Eye (tissue), 1 donor: ENCODE results near the gene ANKIB1.
A peak's percentile ranks its signal among the peaks of the same experiment; 100 is the strongest.
"Not testable (repeated sequence)": the region's sequence is repeated elsewhere in the genome, so short reads cannot be mapped to it uniquely, and the experiment has no call there.

Experiments
- DNase-seq: peaks from one replicate; pipeline ENCODE4 v3.0.0-alpha.2; 2015

ANKIB1 gene

GRCh38 chr7:92412745-92413144, 167.0 kb downstream of the ANKIB1 start:
- no peak for DNase-seq

GRCh38 chr7:92413550-92413949, 167.8 kb downstream of the ANKIB1 start:
- no peak for DNase-seq

GRCh38 chr7:92415225-92415624, 169.5 kb downstream of the ANKIB1 start:
- no peak for DNase-seq

- no peak for DNase-seq
These were observed 172.1 kb downstream of the ANKIB1 start for GRCh38 chr7:92417913-92418312.

GRCh38 chr7:92421676-92422435, 176.1 kb downstream of the ANKIB1 start:
- DNase-seq: no peak

DNA sequence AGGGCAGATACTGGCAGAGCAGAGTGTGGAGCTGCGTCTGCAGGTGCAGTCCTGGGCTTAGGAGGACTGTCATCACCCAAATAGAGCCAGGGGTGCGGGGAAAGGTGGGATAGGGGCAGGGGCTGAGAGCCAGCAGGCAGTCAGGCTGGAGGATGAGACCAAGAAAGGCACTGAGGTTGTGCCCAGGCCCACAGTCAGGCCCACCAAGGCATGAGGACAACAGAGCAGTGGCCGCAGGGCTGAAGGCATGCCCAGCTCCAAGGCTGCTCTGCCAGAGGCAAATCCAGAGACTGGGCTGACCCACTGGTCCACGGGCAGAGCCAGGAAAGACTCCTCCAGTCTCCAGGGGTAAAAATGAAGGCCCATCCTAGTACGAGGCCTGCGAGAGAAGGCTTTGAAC, 177.2 kb downstream of the ANKIB1 start:
- no peak for DNase-seq

GRCh38 chr7:92423710-92424131, 177.9 kb downstream of the ANKIB1 start:
- DNase-seq: no peak

GRCh38 chr7:92425311-92425947, 179.7 kb downstream of the ANKIB1 start:
- DNase-seq: no peak

DNA sequence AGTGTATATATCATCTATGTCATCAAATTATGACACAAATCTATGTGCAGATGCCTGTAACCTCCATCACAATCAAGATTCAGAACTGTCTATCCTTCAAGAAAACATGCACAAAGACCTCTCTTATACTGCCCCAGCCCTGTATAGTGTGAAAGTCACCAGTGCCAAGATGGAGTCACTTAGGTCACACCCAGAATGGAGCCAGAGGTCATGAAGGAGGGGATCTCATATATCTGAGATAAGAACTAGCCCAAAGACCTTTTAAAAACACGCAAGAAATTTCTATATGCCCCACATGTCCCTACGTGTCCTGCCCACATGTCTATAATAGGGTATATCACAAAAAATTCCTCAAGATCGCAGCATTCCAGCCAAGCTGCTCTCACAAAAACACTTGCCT, 181.4 kb downstream of the ANKIB1 start:
- no peak for DNase-seq

GRCh38 chr7:92432299-92432946, 186.6 kb downstream of the ANKIB1 start:
- no peak for DNase-seq

DNA sequence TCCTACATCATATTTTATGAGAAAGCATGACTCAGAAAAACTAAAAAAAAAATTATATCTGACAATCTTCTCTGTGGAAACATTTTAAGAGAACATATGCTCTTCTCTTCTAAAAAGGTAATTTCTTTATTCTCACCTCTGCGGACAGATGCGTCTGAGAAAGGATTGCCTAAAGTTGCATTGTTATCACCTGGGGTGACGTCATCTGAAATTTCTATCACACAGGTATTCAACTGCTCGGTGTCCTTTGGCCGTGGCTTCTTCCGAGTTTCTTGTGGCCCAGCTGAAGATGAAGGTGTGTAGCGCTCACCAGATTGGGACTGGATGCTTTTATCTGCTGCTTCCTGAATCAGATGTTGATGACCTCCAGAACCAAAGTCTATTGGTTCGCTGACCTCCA, 187.2 kb downstream of the ANKIB1 start:
- no peak for DNase-seq

- DNase-seq: no peak
These were observed 189.8 kb downstream of the ANKIB1 start for GRCh38 chr7:92435542-92435941.

GRCh38 chr7:92436612-92437445, 191.1 kb downstream of the ANKIB1 start:
- no peak for DNase-seq

DNA sequence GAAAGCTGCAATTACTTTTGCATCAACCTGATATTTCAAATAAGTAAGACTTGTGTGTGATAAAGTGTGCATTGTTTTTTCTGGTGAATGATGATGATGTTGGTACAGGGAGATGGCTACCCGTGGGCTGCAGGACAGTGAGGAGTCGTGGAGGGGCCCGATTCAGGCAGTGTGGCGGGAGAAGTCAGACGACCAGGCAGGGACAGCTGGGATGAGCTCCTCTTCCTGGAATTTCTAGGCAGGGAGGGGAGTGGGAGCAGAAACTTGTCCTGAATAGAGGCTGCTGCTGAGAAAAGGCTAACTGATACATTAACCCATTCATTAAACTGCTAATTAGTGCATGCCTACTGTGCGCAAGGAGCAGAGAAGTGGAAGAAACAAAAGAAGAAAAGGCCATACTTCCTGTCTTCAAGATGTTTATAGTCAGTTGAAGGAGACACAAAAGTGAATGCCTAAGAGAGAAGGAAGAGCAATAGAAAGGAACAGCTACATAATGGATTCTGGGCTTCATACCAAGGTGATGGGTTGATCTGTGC, 192.2 kb downstream of the ANKIB1 start:
- DNase-seq: no peak

DNA sequence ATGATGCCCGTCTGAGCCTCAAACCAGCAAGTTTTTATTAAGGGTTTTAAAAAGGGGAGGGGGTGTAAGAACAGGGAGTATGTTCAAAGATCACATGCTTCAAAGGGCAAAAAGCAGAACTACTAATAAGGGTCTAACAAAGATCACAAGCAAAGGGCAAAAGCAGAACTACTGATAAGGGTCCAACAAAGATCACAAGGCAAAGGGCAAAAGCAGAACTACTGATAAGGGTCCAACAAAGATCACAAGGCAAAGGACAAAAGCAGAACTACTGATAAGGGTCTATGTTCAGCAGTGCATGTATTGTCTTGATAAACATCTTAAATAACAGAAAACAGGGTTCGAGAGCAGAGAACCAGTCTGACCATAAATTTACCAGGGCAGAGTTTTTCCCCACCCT, 196.9 kb downstream of the ANKIB1 start:
- DNase-seq: not testable (repeated sequence)

DNA sequence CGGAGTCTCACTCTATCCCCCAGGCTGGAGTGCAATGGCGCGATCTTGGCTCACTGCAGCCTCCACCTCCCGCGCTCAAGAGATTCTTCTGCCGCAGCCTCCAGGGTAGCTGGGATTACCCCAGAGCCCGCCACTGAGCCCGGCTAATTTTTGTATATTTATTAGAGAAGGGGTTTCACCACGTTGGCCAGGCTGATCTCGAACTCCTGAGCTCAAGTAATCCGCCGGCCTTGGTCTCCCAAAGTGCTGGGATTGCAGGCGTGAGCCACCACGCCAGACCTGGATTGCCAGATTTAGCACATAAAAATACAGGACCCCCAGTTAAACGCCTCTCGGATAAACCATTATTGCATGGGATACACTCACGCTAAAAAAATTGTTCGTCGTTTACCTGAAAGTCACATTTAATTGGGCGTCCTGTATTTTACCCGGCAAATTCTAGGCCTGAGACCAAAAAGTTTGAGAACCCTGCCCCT, 201.1 kb downstream of the ANKIB1 start:
- DNase-seq: no peak

DNA sequence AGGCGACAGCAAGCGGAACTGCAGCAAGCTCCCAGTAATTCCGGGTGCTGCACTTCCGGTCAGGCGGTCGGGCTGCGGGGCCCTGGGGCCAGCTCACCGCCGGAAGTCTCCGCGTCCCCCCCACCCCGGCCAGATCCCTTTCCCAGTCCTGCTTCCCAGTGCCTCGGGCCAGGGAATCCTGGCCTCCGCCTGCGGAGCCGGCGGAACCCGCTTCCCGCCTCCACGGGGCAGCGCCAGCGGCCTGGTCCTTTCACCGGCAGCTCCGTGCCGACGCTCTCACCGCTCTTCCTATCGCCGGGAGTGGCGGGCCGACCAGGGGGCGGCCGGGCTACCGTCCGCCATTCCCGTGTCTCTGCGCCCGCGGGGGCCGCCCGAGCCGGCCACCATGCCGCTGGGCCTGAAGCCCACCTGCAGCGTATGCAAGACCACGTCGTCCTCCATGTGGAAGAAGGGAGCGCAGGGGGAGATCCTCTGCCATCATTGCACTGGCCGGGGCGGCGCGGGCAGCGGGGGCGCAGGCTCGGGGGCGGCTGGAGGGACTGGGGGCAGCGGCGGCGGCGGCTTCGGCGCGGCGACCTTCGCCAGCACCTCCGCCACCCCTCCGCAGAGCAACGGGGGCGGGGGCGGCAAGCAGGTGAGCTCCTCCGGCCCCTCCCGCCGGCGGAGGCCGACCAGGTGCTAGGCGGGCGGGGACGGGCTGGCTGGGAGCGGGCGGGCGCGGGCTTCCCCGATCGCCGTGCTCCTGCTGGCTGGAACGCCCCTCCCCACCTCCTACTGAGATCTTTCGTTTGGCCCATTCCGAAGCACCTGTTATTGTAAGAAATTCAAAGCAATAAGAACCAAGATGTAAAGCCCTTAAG, 201.8 kb downstream of the ANKIB1 start, which contains the start of gene GATAD1:
GATAD1 (plus strand) TSS at position 138 of the 860 bp plus-strand sequence; CDS start at position 386, 248 bp downstream.
- peak; percentile 97 for DNase-seq

GRCh38 chr7:92448205-92448747, 202.5 kb downstream of the ANKIB1 start:
- peak; percentile 66 for DNase-seq
